Prostate gland (tissue), 2 donors: ENCODE data around the gene RARB.

Source experiments
- CTCF ChIP-seq, 4 experiments: fragments of 200-600 bp in 2 of 4; fragments of 450-650 bp in 2 of 4; sonication (generic) in 2 of 4; IDR thresholded peaks; 1 replicate in 3 of 4; 2 replicates in 1 of 4; pipeline ENCODE4 v1.5.1; 2016 to 2019; ENCODE audit warnings: antibody characterized with exemption in 4 of 4, mild to moderate bottlenecking in 2 of 4, moderate library complexity in 2 of 4
- POLR2A ChIP-seq: fragments of 450-650 bp; IDR thresholded peaks from one replicate; pipeline ENCODE4 v1.6.1; 2016; ENCODE audit warnings: antibody characterized with exemption, mild to moderate bottlenecking
- POLR2AphosphoS5 ChIP-seq: sonication (generic); formaldehyde crosslinking; IDR thresholded peaks from one replicate; pipeline ENCODE4 v1.6.1; 2017; ENCODE audit warnings: antibody characterized with exemption

DNA sequence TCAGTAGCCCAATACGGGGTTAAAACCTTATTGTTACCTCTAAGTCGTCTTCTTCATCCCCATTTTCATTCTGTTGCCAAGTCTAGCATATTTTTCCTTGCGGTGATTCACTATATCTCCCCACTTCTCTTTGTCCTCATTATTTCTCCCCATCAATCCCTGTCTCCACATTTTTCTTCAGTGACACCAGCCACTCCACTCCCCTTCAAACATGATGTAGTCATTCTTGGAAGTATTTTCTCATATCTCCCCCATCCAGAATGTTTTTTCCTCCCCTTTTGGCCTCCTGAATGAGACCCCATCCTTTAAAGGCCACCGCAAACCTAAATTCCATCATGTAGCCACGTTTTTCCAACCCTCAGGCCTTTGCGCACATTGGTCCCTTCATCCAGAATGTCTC, 130.7 kb downstream of the RARB start:
- no peak for TF ChIP-seq POLR2A
- no peak for TF ChIP-seq CTCF (IDR thresholded peaks at IDR 0.05)
- TF ChIP-seq POLR2AphosphoS5: no peak
